IMR-90 (cell line): Measurements from ENCODE around the gene RPL18. TPM values are rescaled to one million over a fixed set of nuclear protein-coding genes. Genes with fewer than 3 reads are reported as not detected.

Experiments used
- ATAC-seq: fragments of 200-7000 bp; cut with Tn5 transposase; 2 replicates; pipeline ENCODE4 v1.9.1; 2020; ENCODE audit warnings: low read depth, mild to moderate bottlenecking, moderate library complexity
- BruUV-seq: library from RNA; stranded (reverse); fragments of 400-500 nt; replicated peaks from 2 replicates; lab custom pipeline; 2021; lab: Mats Ljungman, UMichigan
- CTCF ChIA-PET: fragments of 300-600 bp; formaldehyde crosslinking; extraction: SDS; loops from one replicate; lab custom pipeline; 2021; ENCODE audit warnings: antibody characterized with exemption; lab: Yijun Ruan, JAX
- POLR2A ChIA-PET: fragments of 300-600 bp; sonication (Branson Sonifier 250); formaldehyde crosslinking; loops from one replicate; lab custom pipeline; 2022; ENCODE audit warnings: antibody characterized with exemption; ENCODE audit not compliant: unreplicated experiment; lab: Charles Lee
- DNase-seq: peaks from one replicate; pipeline ENCODE4 v3.0.0; 2013
- H2AFZ ChIP-seq: replicated peaks from 2 replicates; pipeline ENCODE3; 2013; ENCODE audit warnings: low read length, mild to moderate bottlenecking; ENCODE audit not compliant: poor library complexity
- H2AK5ac ChIP-seq: 2 replicates; pipeline ENCODE4 v1.6.1; 2013; ENCODE audit warnings: low read depth, low read length, inconsistent platforms
- H2AK9ac ChIP-seq: replicated peaks from 2 replicates; pipeline ENCODE3; 2013; ENCODE audit warnings: mild to moderate bottlenecking, low read depth, low read length, moderate library complexity; ENCODE audit not compliant: poor library complexity
- H2BK120ac ChIP-seq: 2 replicates; pipeline ENCODE4 v1.6.1; 2013; ENCODE audit warnings: low read depth, low read length, inconsistent platforms
- H2BK15ac ChIP-seq: 3 replicates; pipeline ENCODE4 v1.6.1; 2013; ENCODE audit warnings: low read depth, low read length, inconsistent platforms
- H2BK20ac ChIP-seq: 2 replicates; pipeline ENCODE4 v1.6.1; 2013; ENCODE audit warnings: low read depth, mild to moderate bottlenecking, inconsistent platforms, low read length, moderate library complexity
- H2BK5ac ChIP-seq: 2 replicates; pipeline ENCODE4 v1.6.1; 2013; ENCODE audit warnings: mild to moderate bottlenecking, low read depth, low read length, inconsistent platforms; ENCODE audit not compliant: poor library complexity, severe bottlenecking
- H3K14ac ChIP-seq: replicated peaks from 2 replicates; pipeline ENCODE4 v1.6.1; 2013; ENCODE audit warnings: low read depth, low read length, inconsistent platforms
- H3K18ac ChIP-seq: 2 replicates; pipeline ENCODE4 v1.6.1; 2013; ENCODE audit warnings: low read depth, low read length, control low read depth
- H3K23ac ChIP-seq: 2 replicates; pipeline ENCODE4 v1.6.1; 2013; ENCODE audit warnings: low read depth, low read length, inconsistent platforms
- H3K27ac ChIP-seq: 2 replicates; pipeline ENCODE4 v1.5.1; 2013; ENCODE audit warnings: mild to moderate bottlenecking, control low read depth, low read length; ENCODE audit not compliant: insufficient read depth
- H3K27me3 ChIP-seq: 2 replicates; pipeline ENCODE4 v1.6.1; 2013; ENCODE audit warnings: low read length; ENCODE audit not compliant: control insufficient read depth, insufficient read depth
- H3K36me3 ChIP-seq: 2 replicates; pipeline ENCODE4 v1.6.1; 2013; ENCODE audit warnings: low read length, mixed read lengths; ENCODE audit not compliant: control insufficient read depth, insufficient read depth
- H3K4ac ChIP-seq: 2 replicates; pipeline ENCODE4 v1.6.1; 2013; ENCODE audit warnings: low read depth, low read length, inconsistent platforms
- H3K4me1 ChIP-seq: 2 replicates; pipeline ENCODE4 v1.6.1; 2013; ENCODE audit warnings: low read length, mixed read lengths; ENCODE audit not compliant: control insufficient read depth, insufficient read depth
- H3K4me2 ChIP-seq: 2 replicates; pipeline ENCODE4 v1.6.1; 2013; ENCODE audit warnings: low read depth, mild to moderate bottlenecking, control low read depth, low read length, moderate library complexity
- H3K4me3 ChIP-seq: 2 replicates; pipeline ENCODE4 v1.5.1; 2013; ENCODE audit warnings: low read depth, mild to moderate bottlenecking, control low read depth, low read length, moderate library complexity; ENCODE audit not compliant: insufficient read depth
- H3K56ac ChIP-seq: 2 replicates; pipeline ENCODE4 v1.6.1; 2013; ENCODE audit warnings: low read length, inconsistent platforms; ENCODE audit not compliant: insufficient read depth; ENCODE audit errors: extremely low read depth
- H3K79me1 ChIP-seq, 2 experiments: 2 replicates each; pipeline ENCODE4 v1.6.1; 2013; ENCODE audit warnings: low read length in 2 of 2, inconsistent platforms in 1 of 2, low read depth in 1 of 2
- H3K9ac ChIP-seq: 2 replicates; pipeline ENCODE4 v1.6.1; 2013; ENCODE audit warnings: low read depth, low read length, control low read depth
- H3K9me1 ChIP-seq: 2 replicates; pipeline ENCODE4 v1.6.1; 2013; ENCODE audit warnings: low read length, inconsistent platforms; ENCODE audit not compliant: insufficient read depth
- H3K9me3 ChIP-seq: 2 replicates; pipeline ENCODE4 v1.6.1; 2013; ENCODE audit warnings: low read length; ENCODE audit not compliant: control insufficient read depth, insufficient read depth
- H4K20me1 ChIP-seq: 2 replicates; pipeline ENCODE4 v1.6.1; 2013; ENCODE audit warnings: low read length, inconsistent platforms; ENCODE audit not compliant: insufficient read depth
- H4K5ac ChIP-seq: 2 replicates; pipeline ENCODE4 v1.6.1; 2013; ENCODE audit warnings: mild to moderate bottlenecking, low read depth, low read length, control low read depth
- H4K8ac ChIP-seq, 2 experiments: 2 replicates each; pipeline ENCODE4 v1.6.1; 2013; ENCODE audit warnings: low read depth in 2 of 2, low read length in 2 of 2, control low read depth in 1 of 2, inconsistent platforms in 1 of 2
- H4K91ac ChIP-seq: 2 replicates; pipeline ENCODE4 v1.6.1; 2013; ENCODE audit warnings: low read depth, low read length, inconsistent platforms; ENCODE audit not compliant: insufficient read depth
- BHLHE40 ChIP-seq: fragments of 150-350 bp; IDR thresholded peaks from 2 replicates; pipeline ENCODE4 v1.6.1; 2016; ENCODE audit warnings: mild to moderate bottlenecking, low read depth, low read length
- CHD1 ChIP-seq: IDR thresholded peaks from 2 replicates; pipeline ENCODE4 v1.6.1; 2012; ENCODE audit warnings: low read depth, low read length, improper control_type of control experiment
- MAZ ChIP-seq: IDR thresholded peaks from 2 replicates; pipeline ENCODE4 v1.6.1; 2012; ENCODE audit warnings: low read depth, mild to moderate bottlenecking, low read length, improper control_type of control experiment, moderate library complexity, borderline replicate concordance
- MXI1 ChIP-seq: IDR thresholded peaks from 2 replicates; pipeline ENCODE4 v1.6.1; 2012; ENCODE audit warnings: low read depth, mild to moderate bottlenecking, low read length, moderate library complexity, borderline replicate concordance
- NFE2L2 ChIP-seq: fragments of 150-350 bp; IDR thresholded peaks from 2 replicates; pipeline ENCODE4 v1.6.1; 2016; ENCODE audit warnings: low read depth, mild to moderate bottlenecking, low read length
- POLR2A ChIP-seq: IDR thresholded peaks from 2 replicates; pipeline ENCODE4 v1.6.1; 2012; ENCODE audit warnings: mild to moderate bottlenecking, low read depth, low read length
- RFX5 ChIP-seq: IDR thresholded peaks from 2 replicates; pipeline ENCODE4 v1.8.0; 2012; ENCODE audit warnings: low read depth, mild to moderate bottlenecking, low read length, moderate library complexity
- WGBS, 2 experiments: methylation state at CpG; one replicate each; pipeline versions ENCODE4 v1.1.5 to v1.1.7; 2013; ENCODE audit warnings: missing lambda C conversion rate in 2 of 2; ENCODE audit not compliant: insufficient read length in 1 of 2; ENCODE audit errors: extremely low coverage in 2 of 2; 5-methylcytosine and 5-hydroxymethylcytosine counted together
- dilution Hi-C: fragments of 300-500 bp; cut with HindIII; formaldehyde crosslinking; loops from one replicate; pipeline ENCODE4 v1.14.3; 2018; ENCODE audit warnings: low sequenced_read_pairs; ENCODE audit not compliant: unreplicated experiment
- in situ Hi-C: fragments of 300-500 bp; cut with MboI; formaldehyde crosslinking; loops from 3 replicates; pipeline ENCODE4 v1.14.3; 2019; ENCODE audit warnings: low sequenced_read_pairs, inconsistent platforms, mixed read lengths
- intact Hi-C: fragments of 100-400 bp; cut with micrococcal nuclease; formaldehyde crosslinking; loops from 2 replicates; pipeline ENCODE4 v1.10.0; 2022
- polyA plus RNA-seq, 3 experiments: library from polyadenylated mRNA; depleted of rRNA; stranded (reverse); fragments of >200 nt; gene quantifications; 2 replicates each; pipeline ENCODE4 v1.2.3, GENCODE V29; 2012; ENCODE audit warnings: low replicate concordance in 1 of 3
- total RNA-seq: library from RNA; depleted of rRNA; stranded (reverse); fragments of >200 nt; gene quantifications from 2 replicates; pipeline ENCODE4 v1.2.3, GENCODE V29; 2012
- TF ChIP-seq, protein P1 (sequence below): fragments of 150-350 bp; IDR thresholded peaks from 2 replicates; pipeline ENCODE4 v1.6.1; 2017; ENCODE audit warnings: mild to moderate bottlenecking, antibody characterized with exemption, low read length, low read depth
- TF ChIP-seq, protein P2 (sequence below): fragments of 150-350 bp; IDR thresholded peaks from 2 replicates; pipeline ENCODE4 v1.6.1; 2016; ENCODE audit warnings: low read depth, mild to moderate bottlenecking, low read length, moderate library complexity, borderline replicate concordance

RPL18 gene
- total and polyA plus RNA-seq, 2 of the 4 experiments (the other 2 are of a cell fraction) = 1,909 to 2,254 TPM

DNA sequence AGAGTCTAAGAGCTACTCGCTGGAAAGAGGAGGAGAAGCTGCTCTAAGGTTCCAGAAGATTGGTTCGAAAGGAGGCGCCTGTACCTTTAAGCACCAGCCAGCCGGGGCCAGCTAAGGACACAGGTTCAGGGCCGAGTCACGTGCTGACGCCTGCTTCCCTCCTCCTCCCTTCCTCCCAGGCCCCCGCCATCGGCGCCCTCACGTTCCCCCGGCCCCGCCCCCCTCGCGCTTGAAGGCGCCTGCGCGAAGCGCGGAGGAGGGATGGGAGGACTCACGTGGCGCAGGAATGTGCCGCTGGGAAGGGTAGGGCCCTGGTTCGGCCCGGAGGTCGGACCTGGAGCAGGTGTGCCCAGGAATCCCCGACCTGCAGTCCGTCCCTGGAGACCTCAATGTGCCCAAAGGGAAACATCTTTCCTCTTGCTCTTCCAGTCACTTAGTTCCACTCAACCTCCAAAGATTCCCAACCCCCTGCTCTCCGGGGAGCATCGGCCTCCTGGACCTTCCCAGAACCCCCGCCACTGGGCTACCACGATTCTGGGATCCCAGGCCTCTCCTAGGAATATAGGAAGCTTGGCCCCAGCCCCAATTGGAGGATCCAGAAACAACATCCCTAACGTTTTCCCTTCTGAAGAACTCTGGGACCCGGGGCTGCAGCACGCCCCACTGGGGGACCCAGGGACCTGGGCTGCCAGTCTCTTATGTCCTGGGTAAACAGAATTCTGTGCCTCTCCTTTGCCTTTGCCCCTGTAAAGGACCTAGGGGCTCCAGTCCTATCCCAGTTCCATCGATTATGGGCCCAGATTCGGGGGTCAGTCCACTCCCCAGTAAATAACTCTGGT is 15.7 kb upstream of the RPL18 start (continued):
- TF ChIP-seq, protein P1, sequence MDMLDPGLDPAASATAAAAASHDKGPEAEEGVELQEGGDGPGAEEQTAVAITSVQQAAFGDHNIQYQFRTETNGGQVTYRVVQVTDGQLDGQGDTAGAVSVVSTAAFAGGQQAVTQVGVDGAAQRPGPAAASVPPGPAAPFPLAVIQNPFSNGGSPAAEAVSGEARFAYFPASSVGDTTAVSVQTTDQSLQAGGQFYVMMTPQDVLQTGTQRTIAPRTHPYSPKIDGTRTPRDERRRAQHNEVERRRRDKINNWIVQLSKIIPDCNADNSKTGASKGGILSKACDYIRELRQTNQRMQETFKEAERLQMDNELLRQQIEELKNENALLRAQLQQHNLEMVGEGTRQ = peak; percentile 94
- TF ChIP-seq NFE2L2 = 0 out of 2 replicates have a peak, but pooled peaks have one; percentile 13

DNA sequence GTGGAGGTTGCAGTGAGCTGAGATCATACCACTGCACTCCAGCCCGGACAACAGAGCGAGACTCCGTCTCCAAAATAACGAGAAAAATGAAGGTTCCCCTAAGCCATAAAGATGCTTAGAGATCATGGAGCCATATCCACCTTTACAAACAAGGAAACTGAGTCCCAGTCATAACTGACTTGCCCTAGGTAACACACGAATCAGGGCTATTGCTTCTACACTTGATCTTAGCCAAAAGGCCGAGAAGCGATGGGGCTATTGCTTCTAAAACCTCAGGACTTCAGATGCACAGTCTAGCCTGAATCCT is 15.0 kb upstream of the RPL18 start:
- no peaks in the 10 kb centered on the region for H3K9me3 ChIP-seq
- in situ Hi-C loops = no loop called here
- TF ChIP-seq CHD1 (no peak), MXI1 (no peak), MAZ (no peak), POLR2A (no peak), RFX5 (no peak), NFE2L2 (no peak), BHLHE40 (no peak)
- TF ChIP-seq, protein P1 = no peak
- TF ChIP-seq, protein P2, sequence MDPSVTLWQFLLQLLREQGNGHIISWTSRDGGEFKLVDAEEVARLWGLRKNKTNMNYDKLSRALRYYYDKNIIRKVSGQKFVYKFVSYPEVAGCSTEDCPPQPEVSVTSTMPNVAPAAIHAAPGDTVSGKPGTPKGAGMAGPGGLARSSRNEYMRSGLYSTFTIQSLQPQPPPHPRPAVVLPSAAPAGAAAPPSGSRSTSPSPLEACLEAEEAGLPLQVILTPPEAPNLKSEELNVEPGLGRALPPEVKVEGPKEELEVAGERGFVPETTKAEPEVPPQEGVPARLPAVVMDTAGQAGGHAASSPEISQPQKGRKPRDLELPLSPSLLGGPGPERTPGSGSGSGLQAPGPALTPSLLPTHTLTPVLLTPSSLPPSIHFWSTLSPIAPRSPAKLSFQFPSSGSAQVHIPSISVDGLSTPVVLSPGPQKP = no peak
- H3K4me1 ChIP-seq = peaks cover 43% of the 10 kb centered on the region
- peak overlapping the region; percentile 91 for H2BK5ac ChIP-seq
- H2BK15ac ChIP-seq = peak overlapping the region; percentile 96
- H3K4ac ChIP-seq = peak overlapping the region; percentile 96
- peak overlapping the region; percentile 14; the same call in 1 of the 2 replicates for H3K4me3 ChIP-seq
- peak overlapping the region; percentile 67 for H3K4me2 ChIP-seq
- peak overlapping the region; percentile 88 for H2AK9ac ChIP-seq
- peak overlapping the region; percentile 61 for H3K23ac ChIP-seq
- H3K9me1 ChIP-seq = peaks cover 28% of the 10 kb centered on the region
- peak overlapping the region; percentile 98 for H2AK5ac ChIP-seq
- peak overlapping the region; percentile 71 for H3K9ac ChIP-seq
- WGBS, 2 experiments = no CpG with 5 or more reads among the region's 7 CpGs
- H3K18ac ChIP-seq = peak overlapping the region; percentile 92
- CTCF ChIA-PET = no interaction called here
- H4K5ac ChIP-seq = peak overlapping the region; percentile 95
- POLR2A ChIA-PET = interaction anchor here (0.7 kb wide), 1 partner anchor 15 kb away, joined by 3 read pairs; no protein-coding TSS in a partner anchor
- H4K20me1 ChIP-seq = peaks cover 4% of the 10 kb centered on the region; the same call in 1 of the 2 replicates
- dilution Hi-C loops = no loop called here
- peak overlapping the region; percentile 91 for H2AFZ ChIP-seq
- H3K56ac ChIP-seq = peak overlapping the region; percentile 63
- intact Hi-C loops = no loop called here
- ATAC-seq = no peak
- peak overlapping the region; percentile 83 for H3K27ac ChIP-seq
- H3K79me1 ChIP-seq = peaks cover 0 to 18% of the 10 kb centered on the region in 2 experiments; a peak in 3 of 4 replicates
- no peak for DNase-seq
- no peaks in the 10 kb centered on the region for H3K27me3 ChIP-seq
- peak overlapping the region; percentile 95 for H4K91ac ChIP-seq
- peak overlapping the region; percentile 95 for H3K14ac ChIP-seq
- peak overlapping the region; percentile 97 for H2BK120ac ChIP-seq
- BruUV-seq = no TSS peak
- no peaks in the 10 kb centered on the region; the same call in 1 of the 2 replicates for H3K36me3 ChIP-seq
- H4K8ac ChIP-seq = peak overlapping the region; percentile 92 to 99
- H2BK20ac ChIP-seq = peak overlapping the region; percentile 99
